AG04450 (cell line): ENCODE measurements around the gene MAPKAPK3. TPM values are rescaled to one million over a fixed set of nuclear protein-coding genes. Genes with fewer than 3 reads are reported as not detected.

Source experiments
- CTCF ChIA-PET: fragments of 300-600, 350-600 bp; formaldehyde crosslinking; extraction: SDS; loops from one replicate; lab custom pipeline; 2022; ENCODE audit warnings: antibody characterized with exemption, inconsistent platforms; lab: Charles Lee
- POLR2A ChIA-PET: fragments of 350-600 bp; formaldehyde crosslinking; extraction: SDS; loops from one replicate; lab custom pipeline; 2021; ENCODE audit warnings: antibody characterized with exemption, inconsistent platforms; lab: Yijun Ruan, JAX
- DNase-seq: peaks from one replicate; pipeline ENCODE4 v3.0.0-alpha.2; 2011; ENCODE audit warnings: low read depth, low spot score
- H3K27ac ChIP-seq: one replicate; pipeline ENCODE4 v1.5.1; 2012; ENCODE audit warnings: low read depth, low read length, control low read depth
- H3K27me3 ChIP-seq: one replicate; pipeline ENCODE4 v1.6.0; 2012; ENCODE audit warnings: low read length; ENCODE audit not compliant: control insufficient read depth, insufficient read depth
- H3K4me3 ChIP-seq: 2 replicates; pipeline ENCODE4 v1.5.1; 2011; ENCODE audit warnings: mild to moderate bottlenecking, low read depth, low read length, control low read depth
- H3K9me3 ChIP-seq: 2 replicates; pipeline ENCODE4 v1.5.1; 2012; ENCODE audit warnings: low read length; ENCODE audit not compliant: control insufficient read depth, insufficient read depth
- polyA plus RNA-seq: library from polyadenylated mRNA; depleted of rRNA; stranded (reverse); fragments of >200 nt; gene quantifications from 2 replicates; pipeline ENCODE4 v1.2.3, GENCODE V29; 2011
- TF ChIP-seq, protein P1 (sequence below): IDR thresholded peaks from 2 replicates; pipeline ENCODE4 v1.5.1; 2011; ENCODE audit warnings: low read depth, low read length, control low read depth, inconsistent platforms

MAPKAPK3 gene
- polyA plus RNA-seq, 1 experiment, result 35.7 TPM

DNA sequence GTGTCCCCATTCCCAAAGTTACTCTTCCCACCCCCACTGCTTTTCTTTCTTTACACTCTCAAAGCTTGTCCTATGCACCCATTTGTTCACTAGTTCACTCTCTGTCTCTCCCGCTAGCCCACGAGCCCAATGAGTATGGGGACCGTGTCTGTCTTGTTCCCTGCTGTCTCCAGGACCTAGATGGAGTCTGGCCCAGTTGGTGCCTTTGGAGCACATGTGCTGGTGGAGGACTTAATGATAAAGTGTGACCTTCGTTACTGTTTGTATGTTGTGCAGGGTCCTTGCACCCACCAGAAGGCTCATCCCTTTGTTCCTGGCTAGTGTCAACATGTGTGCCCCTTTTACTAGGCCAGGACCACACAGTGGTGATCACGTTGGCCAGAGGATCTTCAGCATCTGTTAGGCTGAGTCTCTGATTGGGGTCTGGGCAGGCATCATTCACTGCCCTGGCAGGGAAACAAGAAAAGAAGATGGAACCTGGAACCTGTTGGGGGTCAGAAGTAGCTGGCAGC, 12.8 kb upstream of the MAPKAPK3 start:
- Histone ChIP-seq H3K4me3 (no peak overlapping the region), H3K27me3 (no peaks in the 10 kb centered on the region), H3K9me3 (no peaks in the 10 kb centered on the region), H3K27ac (no peak overlapping the region)
- POLR2A ChIA-PET, result no interaction called here
- CTCF ChIA-PET, result interaction anchor here (4.9 kb wide), 1 partner anchor 10 kb away, joined by 52 read pairs; the partner anchor contains the start of genes CISH and MAPKAPK3
- no peak for DNase-seq
- TF ChIP-seq, protein P1, sequence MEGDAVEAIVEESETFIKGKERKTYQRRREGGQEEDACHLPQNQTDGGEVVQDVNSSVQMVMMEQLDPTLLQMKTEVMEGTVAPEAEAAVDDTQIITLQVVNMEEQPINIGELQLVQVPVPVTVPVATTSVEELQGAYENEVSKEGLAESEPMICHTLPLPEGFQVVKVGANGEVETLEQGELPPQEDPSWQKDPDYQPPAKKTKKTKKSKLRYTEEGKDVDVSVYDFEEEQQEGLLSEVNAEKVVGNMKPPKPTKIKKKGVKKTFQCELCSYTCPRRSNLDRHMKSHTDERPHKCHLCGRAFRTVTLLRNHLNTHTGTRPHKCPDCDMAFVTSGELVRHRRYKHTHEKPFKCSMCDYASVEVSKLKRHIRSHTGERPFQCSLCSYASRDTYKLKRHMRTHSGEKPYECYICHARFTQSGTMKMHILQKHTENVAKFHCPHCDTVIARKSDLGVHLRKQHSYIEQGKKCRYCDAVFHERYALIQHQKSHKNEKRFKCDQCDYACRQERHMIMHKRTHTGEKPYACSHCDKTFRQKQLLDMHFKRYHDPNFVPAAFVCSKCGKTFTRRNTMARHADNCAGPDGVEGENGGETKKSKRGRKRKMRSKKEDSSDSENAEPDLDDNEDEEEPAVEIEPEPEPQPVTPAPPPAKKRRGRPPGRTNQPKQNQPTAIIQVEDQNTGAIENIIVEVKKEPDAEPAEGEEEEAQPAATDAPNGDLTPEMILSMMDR, result no peak

DNA sequence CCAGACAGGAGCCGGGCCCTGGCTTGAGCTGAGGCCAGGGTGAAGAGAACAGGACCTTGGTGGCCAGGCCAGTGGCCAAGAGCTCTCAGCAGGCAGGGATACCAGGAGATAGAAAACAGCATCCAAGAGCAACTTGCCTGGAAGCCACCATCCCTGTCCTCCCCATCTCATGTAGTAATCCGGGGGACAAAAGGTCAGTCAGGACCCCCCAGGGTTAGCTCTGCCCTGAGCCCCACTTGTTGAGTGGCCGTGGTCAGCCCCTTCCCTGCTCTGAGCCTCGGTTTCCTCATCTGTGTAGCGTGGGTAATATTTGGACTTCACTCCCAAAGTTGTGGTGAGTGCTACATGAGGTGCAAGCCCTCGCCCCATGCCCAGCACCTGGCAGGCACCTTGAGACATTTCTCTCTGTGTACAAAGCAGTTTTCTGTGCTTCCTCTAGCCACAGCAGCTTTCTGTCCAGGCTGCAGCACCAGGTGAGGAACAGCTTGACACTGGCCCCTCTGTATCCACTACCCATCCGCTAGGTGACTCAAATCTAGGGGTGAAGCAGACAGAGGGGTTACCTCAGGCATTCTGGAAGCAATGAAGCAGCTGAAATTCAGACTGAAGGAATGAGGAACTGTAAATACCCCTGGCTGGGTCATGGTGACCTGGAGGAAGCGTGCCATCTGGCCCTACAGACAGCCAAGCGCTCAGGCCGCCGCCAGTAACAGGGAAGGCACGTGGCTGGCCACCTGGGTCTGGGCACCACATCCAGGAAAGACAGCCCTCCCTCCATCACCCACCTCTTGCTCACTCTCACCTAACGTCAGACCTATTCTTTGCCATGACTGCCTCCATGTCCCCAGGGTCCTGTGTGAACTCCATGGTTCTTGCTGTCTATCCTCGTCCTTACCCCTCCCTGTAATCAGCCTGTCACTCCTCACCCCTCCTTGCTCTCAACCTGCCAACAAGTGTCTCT, 12.0 kb upstream of the MAPKAPK3 start:
- no peaks in the 10 kb centered on the region for H3K9me3 ChIP-seq
- H3K27ac ChIP-seq, result no peak overlapping the region
- no peaks in the 10 kb centered on the region for H3K27me3 ChIP-seq
- H3K4me3 ChIP-seq, result no peak overlapping the region
- TF ChIP-seq, protein P1, result no peak
- ChIA-PET CTCF (interaction anchor here (1.0 to 4.9 kb wide), 2 partner anchors 9 to 11 kb away, joined by 4 to 52 read pairs; partner anchors contain the start of genes CISH and MAPKAPK3), POLR2A (no interaction called here)
- no peak for DNase-seq

DNA sequence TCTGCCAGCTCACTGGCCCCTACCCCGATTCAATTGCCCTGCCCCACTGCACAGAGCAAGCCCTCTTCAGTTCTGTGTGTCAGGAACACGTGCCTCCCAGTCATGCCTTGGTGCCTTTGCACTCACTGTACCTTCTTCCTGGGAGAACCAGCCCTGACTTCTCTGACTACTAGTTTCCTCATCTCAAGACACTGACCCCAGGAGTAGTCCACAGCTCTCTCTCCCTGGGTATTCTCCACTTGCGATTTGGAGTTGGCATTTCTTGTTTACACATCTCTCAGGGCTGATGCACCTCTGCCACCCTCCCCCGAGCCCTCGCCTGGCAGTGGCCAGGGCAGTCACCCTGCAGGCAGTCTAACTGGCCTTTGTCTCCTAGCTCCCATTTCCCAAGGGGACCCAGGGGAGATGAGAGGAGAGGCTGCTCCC, 11.0 kb upstream of the MAPKAPK3 start:
- POLR2A ChIA-PET, result no interaction called here
- CTCF ChIA-PET, result interaction anchor here (1.0 kb wide), 1 partner anchor 10 kb away, joined by 4 read pairs; no protein-coding TSS in a partner anchor
- TF ChIP-seq, protein P1, result no peak

DNA sequence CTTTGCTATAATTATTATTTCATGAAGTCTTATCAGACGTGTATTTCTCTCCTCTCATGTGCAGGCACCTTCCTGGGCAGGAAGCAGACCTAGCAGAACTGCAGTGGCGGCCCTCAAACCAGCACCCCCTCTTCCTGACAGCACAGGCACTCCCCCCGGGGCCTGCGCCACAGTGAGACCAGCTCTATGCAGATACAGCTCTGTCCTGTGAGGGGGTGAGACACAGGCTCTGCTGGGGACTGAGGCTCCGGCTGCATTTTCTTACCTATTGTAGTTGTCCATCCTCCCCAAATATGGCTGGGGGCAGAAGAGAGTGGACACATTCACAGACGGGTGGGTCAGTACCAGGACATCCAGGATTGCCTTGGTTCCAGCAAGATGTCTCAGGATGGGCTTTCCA, 10.4 kb upstream of the MAPKAPK3 start:
- H3K27ac ChIP-seq, result no peak overlapping the region
- H3K4me3 ChIP-seq, result no peak overlapping the region
- TF ChIP-seq, protein P1, result no peak
- H3K9me3 ChIP-seq, result no peaks in the 10 kb centered on the region
- no peaks in the 10 kb centered on the region for H3K27me3 ChIP-seq
- ChIA-PET POLR2A (no interaction called here), CTCF (no interaction called here)
- DNase-seq, result no peak

More for the DNA sequence above, 11.0 kb upstream of the MAPKAPK3 start:
- H3K27ac ChIP-seq, result no peak overlapping the region
- DNase-seq, result no peak
- no peaks in the 10 kb centered on the region for H3K27me3 ChIP-seq
- no peak overlapping the region for H3K4me3 ChIP-seq
- no peaks in the 10 kb centered on the region for H3K9me3 ChIP-seq
